IMR-90 (cell line): ENCODE results near the gene XPO6. TPM values are rescaled to one million over a fixed set of nuclear protein-coding genes. Genes with fewer than 3 reads are reported as not detected.

ENCODE experiments used
- ATAC-seq: fragments of 200-7000 bp; cut with Tn5 transposase; 2 replicates; pipeline ENCODE4 v1.9.1; 2020; ENCODE audit warnings: low read depth, mild to moderate bottlenecking, moderate library complexity
- BruUV-seq: library from RNA; stranded (reverse); fragments of 400-500 nt; replicated peaks from 2 replicates; lab custom pipeline; 2021; lab: Mats Ljungman, UMichigan
- CTCF ChIA-PET: fragments of 300-600 bp; formaldehyde crosslinking; extraction: SDS; loops from one replicate; lab custom pipeline; 2021; ENCODE audit warnings: antibody characterized with exemption; lab: Yijun Ruan, JAX
- POLR2A ChIA-PET: fragments of 300-600 bp; sonication (Branson Sonifier 250); formaldehyde crosslinking; loops from one replicate; lab custom pipeline; 2022; ENCODE audit warnings: antibody characterized with exemption; ENCODE audit not compliant: unreplicated experiment; lab: Charles Lee
- DNase-seq: peaks from one replicate; pipeline ENCODE4 v3.0.0; 2013
- H2AFZ ChIP-seq: replicated peaks from 2 replicates; pipeline ENCODE3; 2013; ENCODE audit warnings: low read length, mild to moderate bottlenecking; ENCODE audit not compliant: poor library complexity
- H2AK5ac ChIP-seq: 2 replicates; pipeline ENCODE4 v1.6.1; 2013; ENCODE audit warnings: low read depth, low read length, inconsistent platforms
- H2AK9ac ChIP-seq: replicated peaks from 2 replicates; pipeline ENCODE3; 2013; ENCODE audit warnings: mild to moderate bottlenecking, low read depth, low read length, moderate library complexity; ENCODE audit not compliant: poor library complexity
- H2BK120ac ChIP-seq: 2 replicates; pipeline ENCODE4 v1.6.1; 2013; ENCODE audit warnings: low read depth, low read length, inconsistent platforms
- H2BK15ac ChIP-seq: 3 replicates; pipeline ENCODE4 v1.6.1; 2013; ENCODE audit warnings: low read depth, low read length, inconsistent platforms
- H2BK20ac ChIP-seq: 2 replicates; pipeline ENCODE4 v1.6.1; 2013; ENCODE audit warnings: low read depth, mild to moderate bottlenecking, inconsistent platforms, low read length, moderate library complexity
- H2BK5ac ChIP-seq: 2 replicates; pipeline ENCODE4 v1.6.1; 2013; ENCODE audit warnings: mild to moderate bottlenecking, low read depth, low read length, inconsistent platforms; ENCODE audit not compliant: poor library complexity, severe bottlenecking
- H3K14ac ChIP-seq: replicated peaks from 2 replicates; pipeline ENCODE4 v1.6.1; 2013; ENCODE audit warnings: low read depth, low read length, inconsistent platforms
- H3K18ac ChIP-seq: 2 replicates; pipeline ENCODE4 v1.6.1; 2013; ENCODE audit warnings: low read depth, low read length, control low read depth
- H3K23ac ChIP-seq: 2 replicates; pipeline ENCODE4 v1.6.1; 2013; ENCODE audit warnings: low read depth, low read length, inconsistent platforms
- H3K27ac ChIP-seq: 2 replicates; pipeline ENCODE4 v1.5.1; 2013; ENCODE audit warnings: mild to moderate bottlenecking, control low read depth, low read length; ENCODE audit not compliant: insufficient read depth
- H3K27me3 ChIP-seq: 2 replicates; pipeline ENCODE4 v1.6.1; 2013; ENCODE audit warnings: low read length; ENCODE audit not compliant: control insufficient read depth, insufficient read depth
- H3K36me3 ChIP-seq: 2 replicates; pipeline ENCODE4 v1.6.1; 2013; ENCODE audit warnings: low read length, mixed read lengths; ENCODE audit not compliant: control insufficient read depth, insufficient read depth
- H3K4ac ChIP-seq: 2 replicates; pipeline ENCODE4 v1.6.1; 2013; ENCODE audit warnings: low read depth, low read length, inconsistent platforms
- H3K4me1 ChIP-seq: 2 replicates; pipeline ENCODE4 v1.6.1; 2013; ENCODE audit warnings: low read length, mixed read lengths; ENCODE audit not compliant: control insufficient read depth, insufficient read depth
- H3K4me2 ChIP-seq: 2 replicates; pipeline ENCODE4 v1.6.1; 2013; ENCODE audit warnings: low read depth, mild to moderate bottlenecking, control low read depth, low read length, moderate library complexity
- H3K4me3 ChIP-seq: 2 replicates; pipeline ENCODE4 v1.5.1; 2013; ENCODE audit warnings: low read depth, mild to moderate bottlenecking, control low read depth, low read length, moderate library complexity; ENCODE audit not compliant: insufficient read depth
- H3K56ac ChIP-seq: 2 replicates; pipeline ENCODE4 v1.6.1; 2013; ENCODE audit warnings: low read length, inconsistent platforms; ENCODE audit not compliant: insufficient read depth; ENCODE audit errors: extremely low read depth
- H3K79me1 ChIP-seq, 2 experiments: 2 replicates each; pipeline ENCODE4 v1.6.1; 2013; ENCODE audit warnings: low read length in 2 of 2, inconsistent platforms in 1 of 2, low read depth in 1 of 2
- H3K9ac ChIP-seq: 2 replicates; pipeline ENCODE4 v1.6.1; 2013; ENCODE audit warnings: low read depth, low read length, control low read depth
- H3K9me1 ChIP-seq: 2 replicates; pipeline ENCODE4 v1.6.1; 2013; ENCODE audit warnings: low read length, inconsistent platforms; ENCODE audit not compliant: insufficient read depth
- H3K9me3 ChIP-seq: 2 replicates; pipeline ENCODE4 v1.6.1; 2013; ENCODE audit warnings: low read length; ENCODE audit not compliant: control insufficient read depth, insufficient read depth
- H4K20me1 ChIP-seq: 2 replicates; pipeline ENCODE4 v1.6.1; 2013; ENCODE audit warnings: low read length, inconsistent platforms; ENCODE audit not compliant: insufficient read depth
- H4K5ac ChIP-seq: 2 replicates; pipeline ENCODE4 v1.6.1; 2013; ENCODE audit warnings: mild to moderate bottlenecking, low read depth, low read length, control low read depth
- H4K8ac ChIP-seq, 2 experiments: 2 replicates each; pipeline ENCODE4 v1.6.1; 2013; ENCODE audit warnings: low read depth in 2 of 2, low read length in 2 of 2, control low read depth in 1 of 2, inconsistent platforms in 1 of 2
- H4K91ac ChIP-seq: 2 replicates; pipeline ENCODE4 v1.6.1; 2013; ENCODE audit warnings: low read depth, low read length, inconsistent platforms; ENCODE audit not compliant: insufficient read depth
- BHLHE40 ChIP-seq: fragments of 150-350 bp; IDR thresholded peaks from 2 replicates; pipeline ENCODE4 v1.6.1; 2016; ENCODE audit warnings: mild to moderate bottlenecking, low read depth, low read length
- CEBPB ChIP-seq: IDR thresholded peaks from 2 replicates; pipeline ENCODE4 v1.6.1; 2012; ENCODE audit warnings: low read depth, low read length, improper control_type of control experiment
- FOS ChIP-seq: fragments of 150-350 bp; IDR thresholded peaks from 2 replicates; pipeline ENCODE4 v1.6.1; 2016; ENCODE audit warnings: low read depth, low read length
- NFE2L2 ChIP-seq: fragments of 150-350 bp; IDR thresholded peaks from 2 replicates; pipeline ENCODE4 v1.6.1; 2016; ENCODE audit warnings: low read depth, mild to moderate bottlenecking, low read length
- RCOR1 ChIP-seq: IDR thresholded peaks from 2 replicates; pipeline ENCODE4 v1.6.1; 2012; ENCODE audit warnings: mild to moderate bottlenecking, low read length, improper control_type of control experiment; ENCODE audit not compliant: insufficient replicate concordance
- SMC3 ChIP-seq: fragments of 150-350 bp; IDR thresholded peaks from 2 replicates; pipeline ENCODE4 v1.6.1; 2016; ENCODE audit warnings: low read depth, mild to moderate bottlenecking, antibody characterized with exemption, low read length, moderate library complexity
- WGBS, 2 experiments: methylation state at CpG; one replicate each; pipeline versions ENCODE4 v1.1.5 to v1.1.7; 2013; ENCODE audit warnings: missing lambda C conversion rate in 2 of 2; ENCODE audit not compliant: insufficient read length in 1 of 2; ENCODE audit errors: extremely low coverage in 2 of 2; 5-methylcytosine and 5-hydroxymethylcytosine counted together
- dilution Hi-C: fragments of 300-500 bp; cut with HindIII; formaldehyde crosslinking; loops from one replicate; pipeline ENCODE4 v1.14.3; 2018; ENCODE audit warnings: low sequenced_read_pairs; ENCODE audit not compliant: unreplicated experiment
- in situ Hi-C: fragments of 300-500 bp; cut with MboI; formaldehyde crosslinking; loops from 3 replicates; pipeline ENCODE4 v1.14.3; 2019; ENCODE audit warnings: low sequenced_read_pairs, inconsistent platforms, mixed read lengths
- intact Hi-C: fragments of 100-400 bp; cut with micrococcal nuclease; formaldehyde crosslinking; loops from 2 replicates; pipeline ENCODE4 v1.10.0; 2022
- polyA plus RNA-seq, 3 experiments: library from polyadenylated mRNA; depleted of rRNA; stranded (reverse); fragments of >200 nt; gene quantifications; 2 replicates each; pipeline ENCODE4 v1.2.3, GENCODE V29; 2012; ENCODE audit warnings: low replicate concordance in 1 of 3
- total RNA-seq: library from RNA; depleted of rRNA; stranded (reverse); fragments of >200 nt; gene quantifications from 2 replicates; pipeline ENCODE4 v1.2.3, GENCODE V29; 2012
- TF ChIP-seq, protein P1 (sequence below): fragments of 150-350 bp; IDR thresholded peaks from 2 replicates; pipeline ENCODE4 v1.6.1; 2016; ENCODE audit warnings: low read depth, mild to moderate bottlenecking, low read length, moderate library complexity, borderline replicate concordance
- TF ChIP-seq, protein P2 (sequence below): fragments of 150-350 bp; IDR thresholded peaks from 2 replicates; pipeline ENCODE4 v1.6.1; 2017; ENCODE audit warnings: mild to moderate bottlenecking, antibody characterized with exemption, low read length, low read depth

The XPO6 gene
- total and polyA plus RNA-seq, 2 of the 4 experiments (the other 2 are of a cell fraction): 108 to 184 TPM

DNA sequence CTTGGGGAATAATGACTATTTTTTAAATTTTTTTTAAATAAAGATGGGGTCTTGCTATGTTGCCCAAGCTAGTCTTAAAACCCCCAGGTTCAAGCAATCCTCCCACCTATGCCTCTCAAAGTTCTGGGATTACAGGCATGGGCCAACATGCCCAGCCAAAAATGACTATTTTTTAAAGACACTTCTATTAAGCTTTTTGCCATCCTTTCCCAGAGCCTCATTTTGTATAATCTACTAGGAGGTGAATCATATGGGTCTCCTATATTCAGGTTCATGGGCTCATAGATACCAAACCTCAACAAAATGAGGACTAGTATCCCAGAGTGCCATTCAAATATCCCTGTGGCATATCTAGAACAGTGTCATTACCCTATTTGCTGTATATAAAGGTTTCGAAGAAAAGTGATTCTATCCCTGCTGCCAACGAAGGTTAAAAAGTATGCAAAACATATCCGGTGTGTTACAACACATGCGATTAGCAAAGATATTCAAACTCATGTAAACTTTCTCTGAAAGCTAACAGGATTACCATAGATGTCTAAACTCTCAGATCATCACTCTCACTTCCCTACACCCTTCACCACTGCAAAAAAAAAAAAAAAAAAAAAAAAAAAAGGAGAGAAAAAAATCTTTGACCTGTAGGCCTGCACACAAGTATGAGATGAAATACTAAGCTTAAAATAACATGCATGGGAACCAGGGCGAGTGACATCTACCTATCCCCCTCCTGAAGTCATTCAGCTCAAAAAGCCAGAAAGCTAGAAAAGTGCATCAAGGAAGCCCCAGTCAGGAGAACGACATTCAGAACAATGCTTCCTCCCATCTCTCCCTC lies 23.5 kb downstream of the XPO6 start:
- POLR2A ChIA-PET: interaction anchor here (0.6 kb wide), 1 partner anchor 870 kb away, joined by 4 read pairs; no protein-coding TSS in a partner anchor
- WGBS, 2 experiments: 88% methylated on average over 1 of the region's 6 CpGs; no CpG with 5 or more reads in 1 of the 2 experiments
- BruUV-seq: TSS peak; percentile 36
- Histone ChIP-seq H3K27ac (peak overlapping the region; percentile 98), H2BK20ac (peak overlapping the region; percentile 75), H3K9ac (peak overlapping the region; percentile 65), H3K4me1 (peaks cover 54% of the 10 kb centered on the region), H3K4ac (peak overlapping the region; percentile 87), H4K20me1 (peaks cover 54% of the 10 kb centered on the region), H2AK5ac (peak overlapping the region; percentile 84), H4K8ac (peak overlapping the region; percentile 55 to 74), H3K9me1 (peaks cover 29% of the 10 kb centered on the region), H2AK9ac (no peak overlapping the region), H3K56ac (peak overlapping the region; percentile 70), H3K36me3 (peaks cover 8% of the 10 kb centered on the region; the same call in 1 of the 2 replicates), H4K91ac (peak overlapping the region; percentile 90), H3K18ac (peak overlapping the region; percentile 100), H3K27me3 (no peaks in the 10 kb centered on the region), H3K4me3 (no peak overlapping the region), H3K4me2 (peak overlapping the region; percentile 71), H2BK5ac (peak overlapping the region; percentile 93), H2AFZ (no peak overlapping the region), H2BK120ac (peak overlapping the region; percentile 79), H3K23ac (peak overlapping the region; percentile 90), H2BK15ac (peak overlapping the region; percentile 92), H4K5ac (peak overlapping the region; percentile 98), H3K79me1 (peaks cover 20 to 78% of the 10 kb centered on the region in 2 experiments; a peak in 3 of 4 replicates), H3K9me3 (no peaks in the 10 kb centered on the region), H3K14ac (peak overlapping the region; percentile 84)
- DNase-seq (peak; percentile 89), ATAC-seq (peak; percentile 61)
- intact Hi-C loops: no loop called here
- dilution Hi-C loops: no loop called here
- CTCF ChIA-PET: interaction anchor here (0.8 kb wide), 1 partner anchor 23 kb away, joined by 3 read pairs; no protein-coding TSS in a partner anchor
- TF ChIP-seq CEBPB (peak; percentile 88), FOS (no peak), RCOR1 (no peak), BHLHE40 (0 out of 2 replicates have a peak, but pooled peaks have one; percentile 36), SMC3 (no peak), NFE2L2 (no peak)
- TF ChIP-seq, protein P1, sequence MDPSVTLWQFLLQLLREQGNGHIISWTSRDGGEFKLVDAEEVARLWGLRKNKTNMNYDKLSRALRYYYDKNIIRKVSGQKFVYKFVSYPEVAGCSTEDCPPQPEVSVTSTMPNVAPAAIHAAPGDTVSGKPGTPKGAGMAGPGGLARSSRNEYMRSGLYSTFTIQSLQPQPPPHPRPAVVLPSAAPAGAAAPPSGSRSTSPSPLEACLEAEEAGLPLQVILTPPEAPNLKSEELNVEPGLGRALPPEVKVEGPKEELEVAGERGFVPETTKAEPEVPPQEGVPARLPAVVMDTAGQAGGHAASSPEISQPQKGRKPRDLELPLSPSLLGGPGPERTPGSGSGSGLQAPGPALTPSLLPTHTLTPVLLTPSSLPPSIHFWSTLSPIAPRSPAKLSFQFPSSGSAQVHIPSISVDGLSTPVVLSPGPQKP: no peak
- TF ChIP-seq, protein P2, sequence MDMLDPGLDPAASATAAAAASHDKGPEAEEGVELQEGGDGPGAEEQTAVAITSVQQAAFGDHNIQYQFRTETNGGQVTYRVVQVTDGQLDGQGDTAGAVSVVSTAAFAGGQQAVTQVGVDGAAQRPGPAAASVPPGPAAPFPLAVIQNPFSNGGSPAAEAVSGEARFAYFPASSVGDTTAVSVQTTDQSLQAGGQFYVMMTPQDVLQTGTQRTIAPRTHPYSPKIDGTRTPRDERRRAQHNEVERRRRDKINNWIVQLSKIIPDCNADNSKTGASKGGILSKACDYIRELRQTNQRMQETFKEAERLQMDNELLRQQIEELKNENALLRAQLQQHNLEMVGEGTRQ: no peak
- in situ Hi-C loops: no loop called here
